Fibroblast of upper back skin (primary cell): ENCODE measurements around the gene ACO2.
"Not testable (repeated sequence)": the region's sequence is repeated elsewhere in the genome, so short reads cannot be mapped to it uniquely, and the experiment has no call there.

Experiments
- DNase-seq: peaks from one replicate; pipeline ENCODE4 v3.0.0-alpha.2; 2013

The ACO2 gene

GRCh38 chr22:41448189-41448808 is 20.6 kb upstream of the ACO2 start:
- DNase-seq: peak; percentile 99

DNA sequence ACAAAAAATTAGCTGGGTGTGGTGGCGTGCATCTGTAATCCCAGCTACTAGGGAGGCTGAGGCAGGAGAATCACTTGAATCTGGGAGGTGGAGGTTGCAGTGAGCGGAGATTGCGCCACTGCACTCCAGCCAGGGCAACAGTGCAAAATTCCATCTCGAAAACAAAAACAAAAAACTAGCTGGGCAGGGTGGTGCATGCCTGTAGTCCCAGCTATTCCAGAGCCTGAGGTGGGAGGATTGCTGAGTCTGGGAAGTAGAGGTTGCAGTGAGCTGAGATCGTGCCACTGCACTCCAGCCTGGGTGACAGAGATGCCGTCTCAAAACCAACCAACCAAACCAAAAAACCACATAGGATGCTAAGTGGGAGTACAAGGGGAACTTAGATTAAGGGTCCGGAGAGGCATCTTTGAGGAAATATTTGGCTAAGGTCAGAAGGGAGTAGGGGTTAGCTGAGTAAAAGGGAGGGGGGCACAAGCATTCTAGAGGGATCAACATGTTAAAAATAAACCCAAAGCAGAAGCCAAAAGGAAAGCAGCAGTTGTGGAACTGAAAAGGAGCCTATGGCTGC is 10.7 kb upstream of the ACO2 start:
- no peak for DNase-seq

GRCh38 chr22:41459431-41459830 is 9.5 kb upstream of the ACO2 start:
- no peak for DNase-seq

- DNase-seq: not testable (repeated sequence)
Observed at GRCh38 chr22:41460071-41460470, 8.8 kb upstream of the ACO2 start.

GRCh38 chr22:41461901-41462300 is 7.0 kb upstream of the ACO2 start:
- no peak for DNase-seq

DNA sequence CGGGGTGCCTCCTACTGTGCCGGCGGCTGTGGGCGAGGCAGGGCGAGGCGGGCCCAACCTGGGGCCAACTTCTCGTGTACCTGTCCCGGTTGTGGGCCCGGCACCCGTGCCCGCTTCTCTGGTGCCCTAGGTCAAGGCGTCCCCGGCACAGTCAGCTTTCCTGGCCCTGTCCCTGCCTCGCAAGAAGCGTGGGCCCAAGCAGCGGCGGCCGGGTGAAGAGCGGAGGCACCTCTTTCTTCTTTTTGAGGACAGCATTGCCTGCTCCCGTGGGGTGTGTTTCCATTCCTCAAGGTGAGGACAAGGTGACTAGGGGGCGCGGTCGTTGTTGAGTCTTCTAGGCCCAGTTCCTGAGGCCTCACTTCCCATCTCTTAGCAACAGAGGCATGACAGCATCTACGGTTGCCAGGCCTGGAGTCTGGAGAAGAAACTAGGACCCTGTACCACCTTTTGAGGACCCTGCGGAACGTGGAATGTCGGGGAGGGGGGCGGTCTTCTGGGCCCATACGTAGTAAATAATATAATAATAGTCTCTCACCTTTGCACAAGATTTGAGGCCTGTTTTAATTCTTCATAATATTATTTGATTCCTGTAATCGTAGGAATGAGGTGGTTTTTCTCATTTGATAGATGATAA is 418 bp downstream of the ACO2 start:
- no peak for DNase-seq

GRCh38 chr22:41470886-41471285 is 2.0 kb downstream of the ACO2 start:
- no peak for DNase-seq

DNA sequence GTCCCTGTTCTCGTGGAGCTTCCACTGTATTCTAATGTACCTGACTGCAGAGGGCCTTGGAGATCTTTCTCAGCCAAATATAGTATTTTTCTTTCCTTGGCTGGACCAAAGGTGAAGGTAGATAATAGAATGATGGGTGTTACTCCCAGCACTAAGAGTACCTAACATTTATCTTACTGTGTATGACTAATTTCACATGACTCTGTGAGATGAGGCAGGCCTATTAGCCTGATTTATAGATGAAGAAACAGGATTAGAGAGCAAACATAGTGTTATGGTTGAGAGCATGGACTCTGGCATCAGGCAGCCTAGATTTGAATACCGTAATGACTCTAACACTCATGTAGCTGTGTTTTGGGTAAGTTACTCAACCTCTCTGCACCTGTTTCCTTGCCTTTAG is 2.7 kb downstream of the ACO2 start:
- no peak for DNase-seq

- DNase-seq: no peak
Observed at GRCh38 chr22:41474872-41475451, 6.0 kb downstream of the ACO2 start.

GRCh38 chr22:41478473-41478872 is 9.6 kb downstream of the ACO2 start:
- no peak for DNase-seq

DNA sequence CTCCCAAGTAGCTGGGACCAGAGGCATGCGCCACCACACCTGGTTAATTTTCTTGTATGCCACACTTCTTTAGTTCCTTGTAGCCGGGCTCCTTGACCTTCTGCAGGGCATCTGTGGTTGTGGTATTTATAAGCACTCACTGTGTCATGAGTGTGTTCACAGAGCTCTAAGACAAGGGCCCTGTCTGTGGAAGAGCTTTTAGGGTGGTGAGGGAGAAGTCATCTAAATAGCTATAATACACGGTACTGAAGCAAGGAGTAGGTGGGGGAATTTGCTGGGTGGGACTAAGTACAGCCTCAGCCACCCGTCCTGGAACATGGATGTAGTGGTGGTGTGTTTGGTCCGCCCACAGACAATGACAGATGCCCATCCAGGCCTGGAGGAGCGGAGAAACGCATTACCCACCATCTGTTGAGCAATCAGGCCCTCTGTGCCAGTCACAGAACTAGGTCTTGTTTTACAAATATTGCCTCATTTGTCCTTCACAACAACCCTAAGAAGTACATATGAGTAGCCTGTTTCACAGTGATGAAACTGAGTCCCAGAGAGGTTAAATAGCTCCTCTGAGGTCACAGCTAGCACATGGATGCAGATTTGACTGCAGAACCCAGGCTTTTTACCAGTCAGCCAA is 10.1 kb downstream of the ACO2 start:
- DNase-seq: no peak

DNA sequence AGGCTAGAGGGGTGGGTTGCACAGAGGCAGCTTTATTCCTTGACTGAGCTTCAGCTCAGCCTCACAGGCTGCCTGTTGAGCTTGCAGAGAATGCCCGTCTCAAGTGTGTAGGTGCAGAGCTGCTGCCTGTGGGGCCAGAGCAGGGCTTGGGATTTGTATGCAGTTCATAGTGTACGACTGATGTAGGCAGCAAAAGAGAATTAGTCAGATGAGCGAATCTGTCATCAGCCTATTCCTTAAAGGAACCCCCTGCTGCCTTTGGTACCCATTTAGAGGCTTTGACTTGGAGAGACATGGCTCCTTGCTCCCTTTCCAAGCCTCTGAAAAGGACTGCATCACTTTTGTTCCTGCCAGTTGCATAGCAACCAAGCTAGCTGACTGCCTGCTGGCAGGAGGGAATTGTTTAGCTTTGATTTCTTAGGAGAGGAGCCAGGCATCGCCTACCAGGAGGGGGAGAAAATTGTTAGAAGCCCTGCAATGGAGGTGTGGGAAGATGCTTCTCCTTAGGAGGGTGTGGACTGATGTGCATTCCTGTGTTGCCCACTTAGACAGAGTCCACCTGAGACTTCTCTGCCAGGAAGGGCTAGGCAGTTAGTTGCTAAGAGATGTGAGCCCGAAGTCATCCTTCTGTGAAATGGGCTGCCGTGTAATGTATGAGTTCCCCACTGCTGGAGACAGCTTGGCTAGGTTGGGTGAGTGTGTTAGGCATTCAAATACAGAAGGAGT is 10.9 kb downstream of the ACO2 start:
- peak; percentile 68 for DNase-seq

- peak; percentile 71 for DNase-seq
Observed at GRCh38 chr22:41480397-41480735, 11.4 kb downstream of the ACO2 start.

DNA sequence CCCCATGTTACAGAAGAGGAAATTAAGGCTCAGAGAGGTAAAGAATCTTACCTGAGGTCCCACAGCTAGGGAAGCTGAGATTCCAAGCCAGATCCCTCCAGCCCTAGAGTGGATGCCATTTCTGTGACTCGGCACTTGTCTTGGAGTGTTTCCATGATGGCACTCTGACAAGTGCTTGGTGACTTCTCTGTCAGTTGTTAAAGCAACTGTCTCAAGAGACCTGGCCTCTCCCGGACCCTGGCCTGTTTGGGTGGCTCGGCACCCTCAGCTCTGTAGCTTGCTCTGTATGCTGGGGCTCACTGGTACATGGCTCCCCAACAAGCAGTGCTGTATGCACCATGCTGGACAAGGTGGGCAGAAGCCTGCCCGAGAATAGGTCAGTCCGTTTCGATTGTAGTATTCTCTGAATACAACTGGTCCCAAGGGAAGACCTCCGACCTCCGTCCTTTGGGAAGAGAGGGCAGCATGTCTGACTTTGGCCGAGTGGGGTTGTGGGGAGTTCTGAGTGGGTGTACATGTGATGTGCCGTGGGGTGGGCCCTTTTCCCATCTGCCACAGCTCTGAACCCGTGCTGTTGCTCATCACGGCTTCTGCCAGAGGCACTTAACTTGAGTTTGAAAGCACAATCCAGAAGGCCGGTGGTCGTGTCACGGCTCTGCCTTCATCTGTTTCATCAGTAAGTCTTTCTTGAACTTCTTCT is 12.4 kb downstream of the ACO2 start:
- DNase-seq: peak; percentile 42

GRCh38 chr22:41481925-41482318 is 13.0 kb downstream of the ACO2 start:
- DNase-seq: no peak

- DNase-seq: peak; percentile 55
Observed at GRCh38 chr22:41482319-41482935, 13.5 kb downstream of the ACO2 start.

DNA sequence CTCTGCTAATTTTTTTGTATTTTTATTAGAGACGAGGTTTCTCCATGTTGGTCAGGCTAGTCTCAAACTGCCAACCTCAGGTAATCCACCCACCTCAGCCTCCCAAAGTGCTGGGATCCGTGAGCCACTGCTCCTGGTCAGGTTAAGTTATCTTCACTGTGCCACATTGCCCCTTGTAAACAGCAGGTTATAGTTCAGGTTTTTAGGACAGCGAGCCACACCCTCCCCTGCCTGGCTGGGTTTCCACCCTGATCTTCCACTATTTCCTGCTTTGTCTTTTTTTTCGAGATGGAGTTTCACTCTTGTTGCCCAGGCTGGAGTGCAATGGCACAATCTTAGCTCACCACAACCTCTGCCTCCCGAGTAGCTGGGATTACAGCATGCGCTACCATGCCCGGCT is 16.1 kb downstream of the ACO2 start:
- no peak for DNase-seq

DNA sequence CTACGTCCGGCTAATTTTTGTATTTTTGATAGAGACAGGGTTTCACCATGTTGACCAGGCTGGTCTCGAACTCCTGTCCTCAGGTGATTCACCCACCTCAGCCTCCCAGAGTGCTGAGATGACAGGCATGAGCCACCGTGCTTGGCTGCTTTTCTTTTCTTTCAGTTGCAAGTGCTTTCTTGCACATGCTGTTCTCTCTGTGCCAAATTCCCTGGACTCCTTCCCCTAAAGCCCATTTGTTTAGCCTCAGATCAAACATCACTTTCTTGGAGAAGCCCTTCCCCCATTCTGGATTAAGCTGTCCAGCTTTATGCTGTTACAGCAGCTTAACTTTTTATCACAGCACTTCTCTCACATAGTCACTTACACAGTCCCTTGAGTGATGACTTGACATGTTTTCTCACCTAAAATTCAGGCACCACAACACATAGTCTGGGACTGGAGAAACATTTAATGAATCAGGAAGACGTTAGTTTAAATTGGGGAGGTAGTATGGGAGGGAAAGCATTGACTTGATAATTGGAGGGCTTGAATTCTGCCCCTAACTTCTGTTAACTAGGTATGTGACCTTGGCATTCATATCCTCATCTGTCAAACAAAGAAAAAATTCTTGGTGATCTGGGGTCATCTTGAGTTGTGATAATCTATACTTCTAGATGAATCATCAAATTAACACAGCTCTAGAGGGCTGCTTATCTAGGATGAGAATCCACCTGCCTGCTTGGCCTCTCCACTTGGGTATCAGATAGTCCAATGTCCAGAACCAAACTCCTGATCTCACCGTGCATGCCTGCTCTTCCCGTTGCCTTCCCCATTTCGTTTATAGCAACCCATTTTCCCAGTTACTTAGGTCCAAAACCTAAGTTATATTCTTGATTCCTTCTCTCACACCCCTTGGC is 18.4 kb downstream of the ACO2 start:
- peak; percentile 5 for DNase-seq

- DNase-seq: no peak
Observed at GRCh38 chr22:41488076-41488475, 19.2 kb downstream of the ACO2 start.

- no peak for DNase-seq
Observed at GRCh38 chr22:41488596-41489385, 19.9 kb downstream of the ACO2 start.
